ENCODE data around the gene HBZ.

DNA sequence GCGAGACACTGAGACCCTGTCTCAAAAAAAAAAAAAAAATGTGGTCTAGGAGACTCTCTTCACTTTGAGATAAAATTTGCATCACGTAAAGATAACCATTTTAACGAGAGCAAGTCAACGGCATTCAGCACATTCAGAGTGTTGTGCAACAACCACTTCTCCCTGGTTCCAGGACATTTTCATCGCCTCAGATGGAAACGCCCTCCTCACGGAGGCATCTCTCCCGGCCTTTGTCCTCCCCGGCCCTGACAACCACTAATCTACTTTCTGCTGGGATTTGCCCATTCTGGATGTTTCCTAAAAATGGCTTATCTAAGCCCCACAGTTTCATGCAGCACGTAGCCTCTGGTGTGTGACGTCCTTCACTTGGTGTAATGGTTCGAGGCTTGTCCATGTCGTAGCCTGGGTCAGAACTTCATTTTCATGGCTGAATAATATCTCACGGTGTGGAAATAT is 7.6 kb upstream of the HBZ start:
- TF ChIP-seq YY1 (IDR thresholded peaks at IDR 0.05; ENCODE audit: insufficient read depth, insufficient read length): no peak
- TF ChIP-seq SUZ12 (IDR thresholded peaks at IDR 0.05; ENCODE audit: extremely low read depth, insufficient read depth, insufficient read length): no peak
- no peak for TF ChIP-seq ZNF274 (IDR thresholded peaks at IDR 0.05; ENCODE audit: low read depth, low read length)

Measured in NT2/D1 (cell line).